ENCODE results near the gene PSPN.

PSPN gene

DNA sequence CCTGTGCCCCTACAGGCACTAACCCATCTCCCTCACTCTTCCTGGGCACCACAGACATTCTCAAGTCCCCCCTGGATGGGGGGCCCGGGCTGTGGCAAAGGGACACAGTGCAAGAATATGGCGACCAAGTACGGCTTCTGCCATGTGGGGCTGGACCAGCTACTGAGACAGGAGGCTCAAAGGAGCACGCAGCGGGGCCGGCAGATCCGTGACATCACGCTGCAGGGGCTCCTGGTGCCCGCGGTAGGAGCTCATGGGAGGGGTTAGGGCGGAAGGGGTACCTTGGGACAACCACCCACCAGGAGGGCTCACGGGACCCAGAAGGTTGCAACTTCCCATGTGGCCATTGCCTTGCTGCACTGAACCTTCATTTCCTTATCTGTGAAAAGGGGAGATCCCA, 20.6 kb upstream of the PSPN start:
- TF ChIP-seq, protein P1, sequence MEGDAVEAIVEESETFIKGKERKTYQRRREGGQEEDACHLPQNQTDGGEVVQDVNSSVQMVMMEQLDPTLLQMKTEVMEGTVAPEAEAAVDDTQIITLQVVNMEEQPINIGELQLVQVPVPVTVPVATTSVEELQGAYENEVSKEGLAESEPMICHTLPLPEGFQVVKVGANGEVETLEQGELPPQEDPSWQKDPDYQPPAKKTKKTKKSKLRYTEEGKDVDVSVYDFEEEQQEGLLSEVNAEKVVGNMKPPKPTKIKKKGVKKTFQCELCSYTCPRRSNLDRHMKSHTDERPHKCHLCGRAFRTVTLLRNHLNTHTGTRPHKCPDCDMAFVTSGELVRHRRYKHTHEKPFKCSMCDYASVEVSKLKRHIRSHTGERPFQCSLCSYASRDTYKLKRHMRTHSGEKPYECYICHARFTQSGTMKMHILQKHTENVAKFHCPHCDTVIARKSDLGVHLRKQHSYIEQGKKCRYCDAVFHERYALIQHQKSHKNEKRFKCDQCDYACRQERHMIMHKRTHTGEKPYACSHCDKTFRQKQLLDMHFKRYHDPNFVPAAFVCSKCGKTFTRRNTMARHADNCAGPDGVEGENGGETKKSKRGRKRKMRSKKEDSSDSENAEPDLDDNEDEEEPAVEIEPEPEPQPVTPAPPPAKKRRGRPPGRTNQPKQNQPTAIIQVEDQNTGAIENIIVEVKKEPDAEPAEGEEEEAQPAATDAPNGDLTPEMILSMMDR (conservative IDR thresholded peaks at IDR 0.05; ENCODE audit: low read depth, low read length), result no peak
- no peak for DNase-seq (ENCODE audit: low read depth)
- H3K4me3 ChIP-seq (ENCODE audit: low read depth, low read length), result no peak overlapping the region

DNA sequence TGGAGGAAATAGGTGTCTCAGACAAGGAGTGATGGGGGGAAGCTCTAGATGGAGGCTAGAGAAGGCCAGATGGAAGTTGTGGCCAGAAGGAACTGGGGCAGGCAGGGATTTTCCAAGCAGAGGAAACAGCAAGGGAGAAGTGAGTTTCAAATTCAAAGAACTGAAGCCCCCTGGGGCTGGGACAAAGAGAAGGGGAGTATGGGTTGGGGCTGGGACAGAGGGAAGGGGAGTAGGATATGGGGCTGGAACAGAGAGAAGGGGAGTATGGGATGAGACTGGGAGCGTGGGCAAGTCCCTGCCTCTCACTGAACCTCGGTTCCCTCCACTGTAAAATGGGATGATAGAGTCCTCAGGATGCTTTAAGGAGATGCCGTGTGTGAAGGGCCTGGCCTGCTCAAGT, 19.1 kb upstream of the PSPN start:
- H3K4me3 ChIP-seq (ENCODE audit: low read depth, low read length), result no peak overlapping the region
- no peak for DNase-seq (ENCODE audit: low read depth)
- TF ChIP-seq, protein P1 (conservative IDR thresholded peaks at IDR 0.05; ENCODE audit: low read depth, low read length), result no peak

DNA sequence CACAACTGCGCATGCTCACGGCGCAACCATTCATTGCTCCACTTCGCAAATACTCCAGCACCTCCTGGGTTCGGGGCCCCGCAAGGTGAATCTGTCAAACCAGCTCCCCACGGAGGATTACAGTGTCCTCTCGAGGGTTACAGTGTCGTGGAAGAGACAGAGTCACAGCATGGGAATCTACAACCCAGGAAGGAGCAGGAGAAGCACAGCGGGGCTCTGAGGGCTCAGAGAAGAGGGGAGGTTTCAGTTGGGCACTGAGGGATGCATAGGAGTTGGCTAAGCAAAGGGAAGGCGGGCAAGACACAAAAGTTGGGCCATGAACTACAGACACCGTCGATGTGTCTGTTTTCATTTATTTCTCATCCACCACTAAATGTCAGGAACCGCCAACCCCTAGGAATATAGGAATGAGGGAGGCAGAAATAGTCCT, 18.3 kb upstream of the PSPN start:
- DNase-seq (ENCODE audit: low read depth), result no peak
- peak overlapping the region; percentile 93 for H3K4me3 ChIP-seq (ENCODE audit: low read depth, low read length)
- TF ChIP-seq, protein P1 (conservative IDR thresholded peaks at IDR 0.05; ENCODE audit: low read depth, low read length), result no peak

DNA sequence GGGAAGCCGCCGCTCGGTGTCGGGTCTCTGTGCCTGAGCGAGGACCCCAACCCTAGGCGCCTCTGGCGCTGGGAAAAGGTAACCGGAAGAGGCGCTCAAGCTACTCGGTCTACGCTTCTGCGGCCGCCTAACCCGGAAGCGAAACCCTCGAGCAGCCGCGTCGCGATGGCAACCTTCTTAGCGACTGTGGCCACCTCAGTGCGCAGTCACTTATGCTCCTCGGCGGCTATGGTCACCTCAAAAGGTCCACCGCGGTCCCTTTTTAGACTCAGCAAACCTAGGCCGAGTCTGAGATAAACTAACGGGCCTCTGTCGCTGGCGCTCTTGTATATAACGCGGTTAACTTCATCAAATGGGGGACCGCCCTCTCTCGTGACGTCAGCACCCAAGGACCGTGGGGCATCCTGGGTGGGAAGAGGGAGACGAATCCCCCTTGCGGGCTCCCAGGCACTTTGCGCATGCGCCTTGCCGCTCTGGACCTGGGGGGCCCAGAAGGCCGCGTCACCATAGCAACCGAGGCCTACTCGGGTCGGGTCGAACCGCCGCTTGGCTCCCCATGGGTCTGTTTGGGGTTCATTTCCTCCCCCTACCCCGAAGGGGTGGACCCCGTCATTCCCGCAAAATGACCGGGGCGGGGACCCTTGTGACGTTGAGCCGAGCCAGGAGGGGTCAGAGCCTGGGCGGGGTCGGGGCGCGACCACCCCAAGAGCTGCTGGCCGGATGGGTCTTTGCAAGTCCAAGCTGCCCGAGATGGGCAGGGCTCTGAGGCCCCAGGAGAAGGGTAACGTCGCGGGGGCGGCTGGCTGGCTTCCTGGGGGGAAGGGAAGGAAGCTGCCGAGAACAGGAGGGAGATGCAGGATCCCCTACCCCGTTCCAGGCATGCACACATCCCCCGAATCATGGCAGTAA, 17.6 kb upstream of the PSPN start, which contains the start of gene GTF2F1:
GTF2F1 (minus strand) TSS at position 91 of the 909 bp plus-strand sequence. CDS start 169 bp downstream, outside the sequence.
- H3K4me3 ChIP-seq (ENCODE audit: low read depth, low read length), result peak within 1 kb of the TSS; percentile 93
- TF ChIP-seq, protein P1 (conservative IDR thresholded peaks at IDR 0.05; ENCODE audit: low read depth, low read length), result peak; percentile 43
- DNase-seq (ENCODE audit: low read depth), result peak; percentile 98

DNA sequence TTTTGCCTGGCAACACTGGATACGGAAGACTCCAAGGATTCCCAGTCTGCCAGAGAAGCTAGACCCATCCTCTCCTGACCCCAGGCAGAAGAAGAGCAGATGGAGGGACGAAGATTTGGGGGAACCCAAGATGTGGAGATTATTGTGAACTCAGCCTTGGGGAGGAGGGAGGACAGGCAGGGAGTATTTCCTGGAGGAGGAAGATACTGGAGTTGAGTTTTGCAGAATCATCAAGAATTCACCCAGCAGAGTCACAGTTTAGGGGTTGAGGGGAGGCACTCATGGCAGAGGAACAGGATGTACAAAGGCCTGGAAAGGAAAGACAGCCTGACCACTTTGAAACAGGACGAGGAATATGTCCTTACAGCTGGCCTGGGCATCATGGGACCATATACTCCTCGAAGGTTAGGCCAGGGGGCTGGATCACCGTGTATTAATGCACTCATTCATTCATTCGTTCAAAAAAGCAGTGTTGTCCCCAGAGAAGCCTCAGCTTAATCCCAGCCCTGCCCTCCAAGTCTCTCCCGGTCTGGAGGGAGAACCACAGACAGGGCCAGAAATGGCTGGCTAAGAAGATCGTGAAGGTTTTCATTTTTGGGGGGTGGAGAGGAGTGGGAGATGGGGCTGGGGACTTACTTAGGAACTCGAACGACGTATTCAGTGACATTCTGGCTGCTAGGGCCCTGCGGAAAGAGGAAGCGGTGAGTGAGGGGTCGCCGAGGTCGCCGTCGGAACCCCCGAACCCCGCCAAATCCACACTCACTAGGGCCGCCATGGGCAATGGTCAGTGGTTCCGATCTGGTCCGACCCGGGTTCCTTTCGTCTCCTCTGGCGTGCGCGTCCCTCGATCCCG, 16.7 kb upstream of the PSPN start:
- DNase-seq (ENCODE audit: low read depth), result no peak
- TF ChIP-seq, protein P1 (conservative IDR thresholded peaks at IDR 0.05; ENCODE audit: low read depth, low read length), result no peak
- peak overlapping the region; percentile 93 for H3K4me3 ChIP-seq (ENCODE audit: low read depth, low read length)

DNA sequence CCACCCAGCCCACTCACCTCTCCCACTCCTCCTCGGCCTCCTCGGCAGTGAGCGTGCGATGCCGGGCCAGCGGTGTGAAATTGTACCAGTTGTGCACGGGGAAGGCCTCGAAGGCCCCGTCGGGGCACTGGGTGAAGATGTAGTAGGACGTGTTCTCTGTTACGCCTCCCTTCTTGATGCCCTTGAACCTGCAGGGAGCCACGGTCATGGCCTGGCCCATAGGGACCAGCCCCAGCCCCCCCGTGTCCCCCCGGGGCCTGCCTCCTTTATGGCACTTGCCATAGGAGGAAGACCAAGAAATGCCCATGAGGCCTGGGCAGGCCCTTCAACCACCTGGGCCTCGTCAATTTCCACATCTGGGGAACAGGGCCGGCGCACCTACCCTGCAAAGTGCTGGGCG, 11.6 kb upstream of the PSPN start:
- no peak overlapping the region for H3K4me3 ChIP-seq (ENCODE audit: low read depth, low read length)
- TF ChIP-seq, protein P1 (conservative IDR thresholded peaks at IDR 0.05; ENCODE audit: low read depth, low read length), result no peak
- no peak for DNase-seq (ENCODE audit: low read depth)
